Gastrocnemius medialis (tissue), 4 donors: ENCODE results near the gene CD300E.

ENCODE experiments used
- CTCF ChIP-seq, 5 experiments: fragments of 450-650 bp in 3 of 5; fragments of 200-600 bp in 2 of 5; sonication (generic) in 2 of 5; IDR thresholded peaks in 4 of 5; conservative IDR thresholded peaks in 1 of 5; 1 replicate in 4 of 5; 2 replicates in 1 of 5; pipeline ENCODE4 v1.5.1; 2016 to 2019; ENCODE audit warnings: antibody characterized with exemption in 5 of 5, mild to moderate bottlenecking in 3 of 5, moderate library complexity in 3 of 5
- POLR2A ChIP-seq, 2 donors: fragments of 450-650 bp; IDR thresholded peaks; one replicate each; pipeline ENCODE4 v1.6.1; 2017; ENCODE audit warnings: antibody characterized with exemption in 2 of 2, mild to moderate bottlenecking in 2 of 2, moderate library complexity in 2 of 2

DNA sequence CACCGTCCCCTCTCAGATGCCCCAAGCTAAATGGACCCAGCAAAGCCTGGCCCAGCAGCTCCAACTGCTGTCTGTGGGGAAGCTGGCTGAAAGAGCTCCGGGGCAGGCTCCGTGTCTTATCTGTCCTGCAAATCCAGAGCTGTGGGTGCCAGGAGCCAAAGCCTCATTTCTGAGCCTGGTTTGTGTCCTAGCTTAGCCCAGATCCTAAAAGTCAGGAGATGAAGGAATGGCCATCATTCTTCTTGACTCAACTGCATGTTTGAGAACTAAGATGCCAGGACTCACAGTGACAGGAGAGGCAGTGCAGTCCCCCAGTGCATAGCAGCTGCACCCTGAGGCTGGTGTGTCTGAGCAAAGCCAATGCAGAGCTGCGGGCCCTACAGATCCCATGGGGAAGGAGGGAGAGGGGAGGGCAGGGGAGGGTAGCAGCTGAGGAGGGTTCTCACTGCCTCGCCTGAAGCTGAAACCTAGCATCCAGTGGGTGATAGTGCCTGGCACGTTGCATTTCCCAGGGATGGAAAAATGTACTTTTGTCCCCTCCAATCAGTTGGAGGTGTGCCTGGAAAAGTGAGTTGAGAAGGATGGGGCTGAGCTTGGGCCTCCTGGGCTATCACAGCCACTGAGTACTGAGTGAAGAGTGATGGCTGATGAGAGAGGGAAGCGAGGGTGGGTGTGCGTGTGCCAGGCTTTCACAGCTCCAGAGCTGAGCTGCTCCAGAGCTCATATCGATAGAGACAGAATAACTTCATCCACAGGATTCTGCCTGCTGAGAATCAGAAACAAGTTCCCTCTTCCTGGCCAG is 24.5 kb upstream of the CD300E start:
- TF ChIP-seq CTCF (IDR thresholded peaks at IDR 0.05 in 4 of 5, conservative IDR thresholded peaks at IDR 0.05 in 1 of 5) (no peak), POLR2A (IDR thresholded peaks at IDR 0.05) (no peak)
